Fibroblast of lung (primary cell): Measurements from ENCODE around the gene C17orf50.

Experiments used
- CTCF ChIP-seq, 2 donors: IDR thresholded peaks in 1 of 2; conservative IDR thresholded peaks in 1 of 2; 1 replicate in 1 of 2; 2 replicates in 1 of 2; pipeline ENCODE4 v1.5.1; 2011 to 2012; ENCODE audit warnings: low read length in 2 of 2, control low read depth in 1 of 2, inconsistent platforms in 1 of 2, low read depth in 1 of 2, mild to moderate bottlenecking in 1 of 2
- EZH2 ChIP-seq: IDR thresholded peaks from 2 replicates; pipeline ENCODE4 v1.5.1; 2012; ENCODE audit warnings: low read length, control low read depth, mild to moderate bottlenecking; ENCODE audit errors: missing control alignments

GRCh38 chr17:35732806-35733136 is 27.9 kb upstream of the C17orf50 start:
- TF ChIP-seq CTCF (conservative IDR thresholded peaks at IDR 0.05 in 1 of 2, IDR thresholded peaks at IDR 0.05 in 1 of 2; ENCODE audit: low read depth in 1 of 2, low read length in 2 of 2): no peak
- TF ChIP-seq EZH2: no peak
